GM12873 (cell line): ENCODE measurements around the gene CD84.
A peak's percentile ranks its signal among the peaks of the same experiment; 100 is the strongest.

ENCODE experiments used
- TF ChIP-seq, protein P1 (sequence below): IDR thresholded peaks from 2 replicates; pipeline ENCODE4 v1.5.1; 2012; ENCODE audit warnings: low read depth, mild to moderate bottlenecking, moderate library complexity, low read length, control low read depth; ENCODE audit not compliant: insufficient read depth; ENCODE audit errors: missing control alignments

The CD84 gene

DNA sequence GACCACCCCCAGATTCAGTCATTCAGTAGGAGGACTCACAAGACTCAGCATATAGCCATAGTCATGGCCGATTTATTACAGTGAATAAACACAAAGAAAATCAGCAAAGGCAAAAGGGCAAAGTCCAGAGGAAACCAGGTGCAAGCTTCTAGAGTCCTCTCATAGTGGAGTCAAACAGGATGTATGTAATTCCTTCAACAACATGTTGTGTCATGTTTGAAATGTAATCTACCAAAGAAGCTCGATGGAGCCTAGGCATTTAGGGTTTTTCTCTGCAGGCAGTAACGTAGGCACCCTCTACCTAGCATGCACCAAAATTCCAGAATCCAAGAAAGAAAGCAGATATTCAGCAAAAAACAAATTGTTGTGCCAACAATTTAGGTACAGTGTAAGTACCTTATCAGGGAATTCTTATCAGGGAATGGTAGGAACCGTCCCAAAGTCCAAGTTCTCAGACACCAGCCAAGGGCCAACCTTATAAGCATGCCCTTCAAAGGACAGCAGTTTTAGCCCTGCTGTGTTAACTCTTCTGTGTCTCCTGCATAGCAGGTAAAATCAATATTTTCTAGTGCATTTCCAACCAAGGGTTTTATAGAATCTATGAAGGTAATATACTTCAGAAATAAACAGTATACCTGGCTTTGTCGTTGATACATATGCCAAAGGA, 40.2 kb downstream of the CD84 start:
- TF ChIP-seq, protein P1, sequence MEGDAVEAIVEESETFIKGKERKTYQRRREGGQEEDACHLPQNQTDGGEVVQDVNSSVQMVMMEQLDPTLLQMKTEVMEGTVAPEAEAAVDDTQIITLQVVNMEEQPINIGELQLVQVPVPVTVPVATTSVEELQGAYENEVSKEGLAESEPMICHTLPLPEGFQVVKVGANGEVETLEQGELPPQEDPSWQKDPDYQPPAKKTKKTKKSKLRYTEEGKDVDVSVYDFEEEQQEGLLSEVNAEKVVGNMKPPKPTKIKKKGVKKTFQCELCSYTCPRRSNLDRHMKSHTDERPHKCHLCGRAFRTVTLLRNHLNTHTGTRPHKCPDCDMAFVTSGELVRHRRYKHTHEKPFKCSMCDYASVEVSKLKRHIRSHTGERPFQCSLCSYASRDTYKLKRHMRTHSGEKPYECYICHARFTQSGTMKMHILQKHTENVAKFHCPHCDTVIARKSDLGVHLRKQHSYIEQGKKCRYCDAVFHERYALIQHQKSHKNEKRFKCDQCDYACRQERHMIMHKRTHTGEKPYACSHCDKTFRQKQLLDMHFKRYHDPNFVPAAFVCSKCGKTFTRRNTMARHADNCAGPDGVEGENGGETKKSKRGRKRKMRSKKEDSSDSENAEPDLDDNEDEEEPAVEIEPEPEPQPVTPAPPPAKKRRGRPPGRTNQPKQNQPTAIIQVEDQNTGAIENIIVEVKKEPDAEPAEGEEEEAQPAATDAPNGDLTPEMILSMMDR = no peak

DNA sequence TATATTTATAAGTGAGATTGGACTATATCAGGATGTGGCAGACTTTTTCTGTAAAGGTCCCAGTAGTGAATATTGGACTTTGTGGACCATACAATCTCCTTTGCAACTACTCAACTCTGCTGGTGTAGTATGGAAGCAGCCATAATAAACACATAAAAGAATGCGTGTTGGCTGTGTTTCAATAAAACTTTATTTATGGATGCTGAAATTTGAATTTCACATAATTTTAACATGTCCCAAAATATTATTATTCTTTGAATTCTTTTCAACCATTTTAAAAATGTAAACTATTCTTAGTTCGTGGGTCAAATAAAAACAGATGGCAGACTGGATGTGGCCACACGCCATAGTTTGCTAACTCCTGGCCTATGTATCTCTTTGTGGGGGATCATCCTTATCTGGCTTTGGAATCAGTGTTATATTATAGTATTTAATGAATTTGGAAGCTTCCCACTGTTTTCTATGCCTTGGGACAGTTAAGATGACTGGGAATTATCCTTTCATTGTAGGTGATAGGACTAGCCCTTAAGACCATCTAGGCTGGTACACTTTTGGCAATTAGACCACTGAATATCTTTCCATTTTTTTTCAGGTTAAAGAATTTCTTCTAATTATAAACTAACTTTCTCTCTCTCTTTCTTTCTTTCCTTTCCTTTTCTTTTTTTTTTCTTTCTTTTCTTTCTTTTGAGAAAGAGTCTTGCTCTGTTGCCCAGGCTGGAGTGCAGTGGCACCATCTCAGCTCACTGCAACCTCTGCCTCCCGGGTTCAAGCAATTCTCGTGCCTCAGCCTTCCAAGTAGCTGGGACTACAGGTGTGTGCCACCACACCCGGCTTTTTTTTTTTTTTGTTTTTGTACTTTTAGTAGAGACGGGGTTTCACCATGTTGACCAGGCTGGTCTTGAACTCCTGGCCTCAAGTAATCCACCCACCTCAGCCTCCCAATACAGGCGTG, 41.3 kb downstream of the CD84 start:
- TF ChIP-seq, protein P1 = no peak

DNA sequence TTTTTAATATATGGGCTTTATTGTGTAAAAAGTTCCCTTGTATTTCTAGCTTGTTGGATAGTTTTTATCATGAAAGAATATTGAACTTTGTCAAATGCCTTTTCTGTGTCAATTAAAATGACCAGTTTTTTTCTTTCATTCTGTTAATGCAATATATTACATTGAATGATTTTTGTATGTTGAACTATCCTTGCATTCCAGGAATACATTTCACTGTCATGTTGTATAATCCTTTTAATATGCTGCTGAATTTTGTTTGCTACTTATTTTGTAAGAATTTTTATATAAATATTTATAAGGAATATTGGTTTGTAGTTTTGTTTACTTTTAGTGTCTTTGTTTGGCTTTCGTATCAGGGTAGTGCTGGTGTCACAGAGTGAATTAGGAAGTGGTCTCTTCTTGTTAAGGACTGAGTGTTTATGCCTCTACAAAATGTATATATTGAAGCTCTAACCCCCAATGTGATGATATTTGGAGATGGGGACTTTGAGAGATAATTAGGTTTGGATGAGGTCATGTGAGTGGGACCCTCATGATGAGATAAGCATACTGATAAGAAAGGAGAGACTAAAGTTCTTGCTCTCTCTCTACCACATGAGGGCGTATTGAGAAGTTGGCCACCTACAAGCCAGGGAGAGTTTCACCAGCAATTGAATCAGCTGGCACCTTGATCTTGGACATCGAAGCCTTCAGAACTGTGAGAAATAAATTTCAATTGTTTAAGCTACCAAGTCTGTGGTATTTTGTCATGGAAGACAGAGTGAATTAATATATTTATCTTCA, 44.3 kb downstream of the CD84 start:
- TF ChIP-seq, protein P1 = peak; percentile 26

DNA sequence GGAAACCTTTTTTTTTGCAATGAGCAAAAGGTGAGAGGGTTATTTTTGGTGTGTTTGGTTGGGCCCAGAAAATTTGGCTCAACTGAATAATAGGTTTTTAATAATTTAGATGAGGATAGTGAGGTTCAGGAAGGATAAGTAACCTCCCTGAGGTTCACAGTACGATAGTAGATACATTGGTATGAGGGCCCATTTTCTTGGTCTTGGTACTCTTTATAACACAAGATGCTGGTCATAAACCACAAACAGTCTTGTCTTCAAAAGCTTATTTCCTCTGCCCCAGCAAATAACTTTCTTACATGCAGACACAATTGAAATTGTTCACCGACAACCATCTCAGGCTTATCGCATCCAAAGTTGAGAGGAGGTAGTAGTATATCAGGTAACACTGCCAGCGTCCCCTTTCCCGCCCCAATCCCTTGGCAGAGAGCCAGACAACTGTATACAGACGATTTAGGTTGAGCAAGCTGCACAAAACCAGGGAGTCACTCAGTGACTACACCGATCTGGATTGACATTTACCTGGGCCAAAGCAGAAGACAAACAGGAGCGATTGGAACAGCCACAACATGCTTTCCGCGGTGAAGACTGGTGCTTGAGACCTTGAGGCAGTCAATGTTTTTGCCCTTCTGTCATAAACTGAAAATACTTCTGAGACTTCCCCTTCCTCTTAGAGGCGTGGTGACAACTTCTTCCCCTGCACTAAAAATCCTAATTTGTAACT, 56.5 kb downstream of the CD84 start, which contains the start of gene SLAMF6:
Gene SLAMF6 (minus strand): TSS at position 634 of the 724 bp plus-strand sequence. CDS start 63 bp downstream, at position 571.
- TF ChIP-seq, protein P1 = no peak

DNA sequence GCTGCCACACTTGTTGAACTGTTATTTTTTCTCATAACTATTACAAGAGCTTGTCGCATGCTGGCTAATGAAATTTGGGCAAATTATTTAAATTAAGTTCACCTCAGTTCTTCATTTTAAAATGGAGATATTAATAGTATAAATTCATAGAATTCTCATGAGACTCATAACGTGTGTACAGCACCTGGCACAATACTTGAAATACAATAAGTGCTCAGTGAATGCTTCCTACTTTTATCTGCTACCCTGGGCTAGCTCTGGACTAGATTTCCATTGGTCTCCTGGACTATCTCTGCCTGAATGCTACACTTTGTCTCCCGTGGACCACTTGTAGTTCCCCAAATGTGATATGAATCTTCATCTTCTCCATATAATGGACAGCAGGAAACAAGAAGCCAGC, 57.2 kb downstream of the CD84 start:
- TF ChIP-seq, protein P1 = no peak

- TF ChIP-seq, protein P1 = no peak
Measured at GRCh38 chr1:160521554-160521953, 57.7 kb downstream of the CD84 start.
